CD4-positive, CD25-positive, alpha-beta regulatory T cell (primary cell): Measurements from ENCODE around the gene ABCG8. TPM values are rescaled to one million over a fixed set of nuclear protein-coding genes. Genes with fewer than 3 reads are reported as not detected.
A peak's percentile ranks its signal among the peaks of the same experiment; 100 is the strongest.
"Not testable (repeated sequence)": the region's sequence is repeated elsewhere in the genome, so short reads cannot be mapped to it uniquely, and the experiment has no call there.

ENCODE experiments used
- ATAC-seq, 2 donors: fragments of 150-1000 bp; cut with Tn5 transposase; one replicate each; pipeline ENCODE4 v1.10.0; 2021; ENCODE audit warnings: low read depth in 2 of 2, moderate number of reproducible peaks in 2 of 2, moderate library complexity in 1 of 2
- DNase-seq, 3 donors: peaks; one replicate each; pipeline versions ENCODE4 v3.0.0 to v3.0.0-alpha.2; 2012 to 2022; ENCODE audit warnings: mixed read lengths in 1 of 3
- H3K27ac ChIP-seq: one replicate; pipeline ENCODE4 v1.7.0; 2013; ENCODE audit warnings: mild to moderate bottlenecking, low read length; ENCODE audit not compliant: insufficient read depth, poor library complexity, severe bottlenecking
- H3K27me3 ChIP-seq: one replicate; pipeline ENCODE4 v1.7.0; 2013; ENCODE audit warnings: low read length; ENCODE audit not compliant: control insufficient read depth, insufficient read depth
- H3K36me3 ChIP-seq: one replicate; pipeline ENCODE4 v1.7.0; 2013; ENCODE audit warnings: mild to moderate bottlenecking, low read length, moderate library complexity; ENCODE audit not compliant: control insufficient read depth, insufficient read depth
- H3K4me1 ChIP-seq: 2 replicates; pipeline ENCODE4 v1.7.0; 2013; ENCODE audit warnings: mild to moderate bottlenecking, low read length; ENCODE audit not compliant: insufficient read depth, control insufficient read depth, poor library complexity, severe bottlenecking
- H3K4me3 ChIP-seq: one replicate; pipeline ENCODE4 v1.7.0; 2013; ENCODE audit warnings: low read depth, mild to moderate bottlenecking, low read length, moderate library complexity
- H3K9me3 ChIP-seq, 2 experiments: 1 replicate in 1 of 2; 2 replicates in 1 of 2; pipeline ENCODE4 v1.7.0; 2013; ENCODE audit warnings: low read length in 2 of 2, mild to moderate bottlenecking in 1 of 2, moderate library complexity in 1 of 2; ENCODE audit not compliant: control insufficient read depth in 2 of 2
- H3K27ac Mint-ChIP-seq, 3 donors: one replicate each; pipeline ENCODE4 v1.8.0; 2020 to 2022; ENCODE audit warnings: mild to moderate bottlenecking in 3 of 3, mixed read lengths in 3 of 3, moderate library complexity in 2 of 3
- H3K27me3 Mint-ChIP-seq: one replicate; pipeline ENCODE4 v1.8.0; 2022; ENCODE audit warnings: mild to moderate bottlenecking, mixed read lengths
- H3K36me3 Mint-ChIP-seq: one replicate; pipeline ENCODE4 v1.8.0; 2020; ENCODE audit warnings: mixed read lengths
- H3K4me1 Mint-ChIP-seq, 4 donors: one replicate each; pipeline ENCODE4 v1.8.0; 2020 to 2022; ENCODE audit warnings: mixed read lengths in 4 of 4, mild to moderate bottlenecking in 1 of 4
- H3K4me3 Mint-ChIP-seq, 4 donors: one replicate each; pipeline ENCODE4 v1.8.0; 2020 to 2022; ENCODE audit warnings: mild to moderate bottlenecking in 4 of 4, mixed read lengths in 4 of 4, moderate library complexity in 3 of 4
- H3K9me3 Mint-ChIP-seq, 7 donors: one replicate each; pipeline ENCODE4 v1.8.0; 2020 to 2022; ENCODE audit warnings: mixed read lengths in 7 of 7, mild to moderate bottlenecking in 3 of 7, moderate library complexity in 2 of 7
- polyA plus RNA-seq, 4 donors: library from polyadenylated mRNA; unstranded; fragments of 300-500 nt; fragmentation: Illumina TruSeq; gene quantifications; one replicate each; pipeline ENCODE4 v1.2.3, GENCODE V29; 2021
- total RNA-seq: library from RNA; stranded (reverse); gene quantifications from one replicate; pipeline ENCODE4 v1.2.3, GENCODE V29; 2022

ABCG8 gene
- total and polyA plus RNA-seq, 5 donors from 2014 or later, result 0.09 to 0.10 TPM; not detected in 3

GRCh38 chr2:43906448-43907109 is 67.8 kb downstream of the ABCG8 start:
- DNase-seq, result no peak
- H3K36me3 Mint-ChIP-seq, result peaks cover 41% of the 10 kb centered on the region

GRCh38 chr2:43911136-43911790 is 72.5 kb downstream of the ABCG8 start:
- not testable (repeated sequence) for H3K4me1 ChIP-seq, H3K27me3 Mint-ChIP-seq, H3K4me3 Mint-ChIP-seq, H3K27ac ChIP-seq, H3K9me3 ChIP-seq, H3K4me3 ChIP-seq, ATAC-seq, H3K27me3 ChIP-seq, DNase-seq, H3K9me3 Mint-ChIP-seq, H3K27ac Mint-ChIP-seq
- peaks cover 5 to 13% (median 9%) of the 10 kb centered on the region in 4 donors for H3K4me1 Mint-ChIP-seq
- peaks cover 39% of the 10 kb centered on the region for H3K36me3 ChIP-seq
- peaks cover 49% of the 10 kb centered on the region for H3K36me3 Mint-ChIP-seq

More at GRCh38 chr2:43906448-43907109, 67.8 kb downstream of the ABCG8 start:
- Histone ChIP-seq H3K27ac (no peak overlapping the region), H3K36me3 (peaks cover 42% of the 10 kb centered on the region), H3K9me3 (no peaks in the 10 kb centered on the region), H3K27me3 (no peaks in the 10 kb centered on the region), H3K4me3 (no peak overlapping the region), H3K4me1 (no peaks in the 10 kb centered on the region)
- H3K9me3 Mint-ChIP-seq, result no peaks in the 10 kb centered on the region
- no peaks in the 10 kb centered on the region for H3K27me3 Mint-ChIP-seq
- H3K4me1 Mint-ChIP-seq, result peaks cover 10 to 13% (median 11%) of the 10 kb centered on the region in 4 donors
- no peak overlapping the region for H3K4me3 Mint-ChIP-seq
- H3K27ac Mint-ChIP-seq, result peak overlapping the region in 1 of 3 donors; percentile 17
- ATAC-seq, result no peak

GRCh38 chr2:43924463-43924862 is 85.7 kb downstream of the ABCG8 start:
- H3K27me3 Mint-ChIP-seq, result no peaks in the 10 kb centered on the region
- no peak overlapping the region for H3K27ac Mint-ChIP-seq
- peaks cover 5 to 20% (median 17%) of the 10 kb centered on the region in 4 donors for H3K4me1 Mint-ChIP-seq
- H3K9me3 ChIP-seq, result no peaks in the 10 kb centered on the region
- no peak overlapping the region for H3K4me3 Mint-ChIP-seq
- no peak for DNase-seq
- ATAC-seq, result no peak
- no peak overlapping the region for H3K4me3 ChIP-seq
- H3K36me3 Mint-ChIP-seq, result peaks cover 32% of the 10 kb centered on the region
- no peaks in the 10 kb centered on the region for H3K4me1 ChIP-seq
- no peaks in the 10 kb centered on the region for H3K9me3 Mint-ChIP-seq
- peaks cover 35% of the 10 kb centered on the region for H3K36me3 ChIP-seq
- H3K27ac ChIP-seq, result no peak overlapping the region
- H3K27me3 ChIP-seq, result no peaks in the 10 kb centered on the region

- Histone ChIP-seq H3K36me3 (peaks cover 35% of the 10 kb centered on the region), H3K27me3 (no peaks in the 10 kb centered on the region), H3K4me1 (no peaks in the 10 kb centered on the region), H3K9me3 (no peaks in the 10 kb centered on the region), H3K27ac (no peak overlapping the region), H3K4me3 (no peak overlapping the region)
- DNase-seq (no peak), ATAC-seq (no peak)
- Mint-ChIP-seq H3K4me1 (peaks cover 5 to 25% (median 19%) of the 10 kb centered on the region in 4 donors), H3K27ac (no peak overlapping the region), H3K36me3 (peaks cover 40% of the 10 kb centered on the region), H3K4me3 (no peak overlapping the region), H3K27me3 (no peaks in the 10 kb centered on the region), H3K9me3 (no peaks in the 10 kb centered on the region)
These were observed 86.7 kb downstream of the ABCG8 start for GRCh38 chr2:43925431-43925830.

GRCh38 chr2:43927442-43927841 is 88.7 kb downstream of the ABCG8 start:
- H3K36me3 ChIP-seq, result peaks cover 35% of the 10 kb centered on the region
- peak overlapping the region; percentile 41 for H3K27ac ChIP-seq
- Mint-ChIP-seq H3K4me3 (peak overlapping the region; percentile 43 to 91 (median 83)), H3K9me3 (no peaks in the 10 kb centered on the region), H3K27ac (peak overlapping the region; percentile 83 to 94 (median 91)), H3K4me1 (peaks cover 5 to 27% (median 20%) of the 10 kb centered on the region in 4 donors), H3K36me3 (peaks cover 55% of the 10 kb centered on the region), H3K27me3 (no peaks in the 10 kb centered on the region)
- no peaks in the 10 kb centered on the region for H3K4me1 ChIP-seq
- no peak for ATAC-seq
- no peaks in the 10 kb centered on the region for H3K9me3 ChIP-seq
- DNase-seq, result peak in 2 of 3 donors; percentile 5 to 56
- H3K4me3 ChIP-seq, result peak overlapping the region; percentile 85
- no peaks in the 10 kb centered on the region for H3K27me3 ChIP-seq

GRCh38 chr2:43931293-43931692 is 92.5 kb downstream of the ABCG8 start:
- Histone ChIP-seq H3K4me1 (no peaks in the 10 kb centered on the region), H3K27ac (no peak overlapping the region), H3K27me3 (no peaks in the 10 kb centered on the region), H3K4me3 (no peak overlapping the region), H3K9me3 (no peaks in the 10 kb centered on the region), H3K36me3 (peaks cover 24% of the 10 kb centered on the region)
- peaks cover 9 to 34% (median 22%) of the 10 kb centered on the region in 4 donors for H3K4me1 Mint-ChIP-seq
- peaks cover 45% of the 10 kb centered on the region for H3K36me3 Mint-ChIP-seq
- no peaks in the 10 kb centered on the region for H3K9me3 Mint-ChIP-seq
- H3K27me3 Mint-ChIP-seq, result no peaks in the 10 kb centered on the region
- H3K27ac Mint-ChIP-seq, result no peak overlapping the region
- peak overlapping the region in 1 of 4 donors; percentile 47 for H3K4me3 Mint-ChIP-seq
- DNase-seq (no peak), ATAC-seq (no peak)
